Measurements from ENCODE around the gene INTS4.

DNA sequence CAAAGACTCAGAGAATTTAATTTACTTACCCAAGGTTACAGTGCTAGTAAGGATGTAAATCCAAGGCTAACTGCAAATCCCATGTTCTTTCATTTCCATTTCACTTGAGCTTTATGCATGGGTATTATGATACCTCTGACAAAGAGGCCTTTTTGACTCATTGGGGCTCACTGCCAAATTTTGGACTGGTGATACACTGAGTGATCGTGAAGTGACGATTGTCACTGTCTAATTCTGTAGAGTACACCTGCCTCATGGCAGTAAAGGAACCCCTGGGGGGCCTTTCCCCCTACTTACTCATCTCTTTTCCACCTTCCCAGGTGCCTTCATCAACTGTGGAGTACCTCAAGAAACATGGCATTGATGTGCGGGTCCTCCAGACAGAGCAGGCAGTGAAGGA lies 122.6 kb downstream of the INTS4 start:
- TF ChIP-seq TAF1 (IDR thresholded peaks at IDR 0.05; ENCODE audit: borderline replicate concordance, low read depth, low read length) (no peak), POLR2A (IDR thresholded peaks at IDR 0.05; ENCODE audit: low read depth, low read length) (no peak)
